Stimulated activated CD4-positive, alpha-beta T cell treated with anti-CD3 and anti-CD28 coated beads, TNF-alpha, amount 100 ng/mL, for 1 hour (primary cell): ENCODE measurements around the gene RILPL1.
"Not testable (repeated sequence)": the region's sequence is repeated elsewhere in the genome, so short reads cannot be mapped to it uniquely, and the experiment has no call there.

Experiments used
- DNase-seq, 3 donors: peaks; one replicate each; pipeline ENCODE4 v3.0.0-alpha.2; 2020; ENCODE audit warnings: low read depth in 3 of 3, low spot score in 1 of 3

The RILPL1 gene

DNA sequence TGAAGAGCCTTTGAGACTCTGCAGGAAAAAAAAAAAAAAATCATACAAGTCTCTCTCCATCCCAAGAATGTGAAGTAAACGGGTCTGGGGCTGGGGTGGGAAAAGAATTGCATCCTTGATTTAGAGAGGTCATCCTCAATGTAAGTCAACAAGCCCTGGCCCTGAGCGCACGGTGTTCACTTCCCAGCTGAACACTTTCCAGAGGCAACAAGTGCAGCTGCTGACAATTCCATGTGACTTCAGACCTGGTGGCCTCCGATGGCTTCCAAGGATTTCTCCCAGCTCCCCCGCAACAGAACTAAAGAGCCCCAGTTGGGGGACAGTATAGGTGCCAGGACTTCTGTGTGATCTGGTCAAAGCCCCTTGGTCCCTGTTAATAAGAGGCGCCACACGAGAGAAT is 2.4 kb downstream of the RILPL1 start:
- DNase-seq: no peak

DNA sequence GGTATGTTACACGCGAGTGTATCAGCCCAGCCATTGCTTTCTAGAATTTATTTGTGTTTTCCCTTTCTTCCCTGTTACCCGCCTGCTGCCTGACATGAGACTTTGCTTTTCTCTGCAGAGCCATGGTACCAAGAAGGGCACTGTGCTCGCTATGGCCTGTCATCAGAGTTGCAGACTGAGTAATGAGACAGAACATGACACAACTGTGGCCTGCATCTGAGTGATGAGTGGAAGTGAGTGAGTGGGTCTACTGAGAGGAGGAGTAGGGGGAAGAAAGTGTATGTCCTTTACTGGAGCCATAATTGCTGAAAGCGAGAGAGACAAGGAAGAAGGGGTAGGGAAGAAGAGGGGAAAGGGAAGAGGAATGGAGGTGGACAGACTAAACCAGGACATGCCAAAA is 2.9 kb downstream of the RILPL1 start:
- no peak for DNase-seq

DNA sequence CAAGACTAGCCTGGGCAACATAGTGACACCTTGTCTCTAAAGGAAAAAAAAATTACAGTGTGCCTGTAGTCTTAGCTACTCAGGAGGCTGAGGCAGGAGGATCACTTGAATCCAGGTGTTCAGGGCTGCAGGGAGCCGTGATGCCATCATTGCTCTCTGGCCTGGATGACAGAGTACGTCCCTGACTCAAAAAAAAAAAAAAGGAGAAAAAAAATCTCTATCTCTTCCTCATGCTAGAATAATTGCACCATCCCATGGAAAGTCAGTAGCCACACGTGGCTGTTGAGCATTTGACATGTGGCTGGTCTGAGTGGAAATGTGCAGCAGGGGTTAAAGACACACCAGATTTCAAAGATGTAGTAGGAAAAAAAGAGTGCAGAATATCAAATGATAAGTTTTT is 3.8 kb downstream of the RILPL1 start:
- no peak for DNase-seq

DNA sequence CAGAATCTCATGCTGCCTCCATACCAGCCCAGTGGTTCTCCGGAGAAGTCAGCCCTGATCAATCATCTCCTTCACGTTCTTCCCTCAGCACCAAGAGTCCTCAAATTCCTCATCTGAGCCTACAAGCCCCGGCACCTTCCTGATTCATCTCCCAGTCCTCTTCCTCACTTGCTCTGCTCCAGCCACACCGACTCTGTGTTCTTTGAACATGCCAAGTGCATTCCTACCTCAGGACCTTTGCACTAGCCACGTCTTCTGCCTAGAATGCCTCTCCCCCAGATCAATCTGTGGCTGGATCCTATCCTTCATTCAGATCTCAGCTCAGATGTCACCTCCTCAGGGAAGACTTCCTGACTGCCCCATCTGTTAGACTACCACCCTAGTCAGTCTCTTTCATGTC is 4.7 kb downstream of the RILPL1 start:
- no peak for DNase-seq

DNA sequence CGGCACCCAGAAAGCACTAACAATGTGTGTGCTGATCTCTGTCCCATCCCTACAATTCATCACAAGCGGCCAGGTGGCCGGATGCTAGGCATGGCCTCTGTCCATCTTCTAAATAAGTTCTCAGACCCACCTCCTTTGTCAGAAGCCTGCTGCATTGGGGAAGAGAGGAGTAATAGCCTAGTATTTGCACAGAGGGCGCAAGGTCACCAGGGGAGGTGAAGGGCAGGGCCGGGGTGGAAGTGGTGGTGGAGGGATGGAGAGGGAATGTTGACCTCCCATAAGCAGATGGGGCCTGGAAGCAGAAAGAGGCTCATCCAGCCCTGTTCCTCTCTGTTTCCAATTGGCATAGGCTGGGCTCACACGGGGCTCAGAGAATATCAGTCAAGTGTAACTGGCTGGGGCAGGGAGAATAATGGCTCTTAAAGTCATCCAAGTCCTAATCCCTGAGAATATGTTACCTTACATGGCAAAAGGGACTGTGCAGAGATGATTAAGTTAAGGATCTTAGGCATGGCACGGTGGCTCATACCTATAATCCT is 6.9 kb downstream of the RILPL1 start:
- no peak for DNase-seq

- DNase-seq: no peak
Measured at GRCh38 chr12:123524378-123524777, 9.1 kb downstream of the RILPL1 start.

- DNase-seq: no peak
Measured at GRCh38 chr12:123523518-123523917, 10.0 kb downstream of the RILPL1 start.

- no peak for DNase-seq
Measured at GRCh38 chr12:123522164-123522563, 11.4 kb downstream of the RILPL1 start.

DNA sequence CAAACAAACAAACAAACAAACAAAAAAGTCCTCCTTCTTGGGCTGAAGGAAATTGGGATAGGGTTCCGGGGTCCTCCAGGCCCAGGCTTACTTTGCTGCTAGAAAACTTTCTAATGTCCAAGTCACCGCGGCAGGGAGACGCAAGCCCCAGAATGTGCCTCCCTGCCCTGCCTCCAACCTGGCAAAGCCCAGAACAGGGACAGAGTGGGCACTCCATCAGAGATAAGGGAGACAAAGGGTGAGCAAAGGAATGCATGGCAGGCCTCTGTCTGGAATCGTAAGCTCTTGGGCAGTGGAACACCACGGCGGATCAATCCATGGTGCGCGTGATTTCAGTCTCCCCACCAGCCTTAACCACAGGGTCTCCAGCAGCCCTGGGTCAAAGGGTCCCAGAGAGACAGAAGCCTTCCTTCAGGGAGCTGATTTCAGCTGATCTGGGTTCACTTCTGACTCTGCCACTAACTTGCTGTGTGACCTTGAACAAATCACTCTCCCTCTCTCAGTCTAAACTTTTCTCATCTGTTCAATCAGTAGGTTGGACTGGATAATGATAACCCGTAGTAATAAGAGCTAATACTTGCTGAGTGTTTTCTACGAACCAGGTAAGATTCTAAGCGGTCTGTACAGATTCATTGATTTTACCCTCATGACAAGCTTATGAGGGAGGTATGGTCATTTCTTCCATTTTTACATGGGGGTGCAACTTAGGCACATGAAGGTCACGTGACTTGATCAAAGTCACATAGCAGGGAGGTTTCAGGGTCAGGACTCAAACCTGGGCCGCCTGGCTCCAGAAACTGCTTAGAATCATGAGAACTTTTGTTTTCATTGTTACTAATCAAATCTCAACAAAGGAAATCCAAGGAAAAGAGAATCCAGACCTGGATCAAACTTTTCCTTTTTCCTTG is 12.7 kb downstream of the RILPL1 start:
- no peak for DNase-seq

GRCh38 chr12:123519141-123520001 is 14.1 kb downstream of the RILPL1 start:
- DNase-seq: no peak

DNA sequence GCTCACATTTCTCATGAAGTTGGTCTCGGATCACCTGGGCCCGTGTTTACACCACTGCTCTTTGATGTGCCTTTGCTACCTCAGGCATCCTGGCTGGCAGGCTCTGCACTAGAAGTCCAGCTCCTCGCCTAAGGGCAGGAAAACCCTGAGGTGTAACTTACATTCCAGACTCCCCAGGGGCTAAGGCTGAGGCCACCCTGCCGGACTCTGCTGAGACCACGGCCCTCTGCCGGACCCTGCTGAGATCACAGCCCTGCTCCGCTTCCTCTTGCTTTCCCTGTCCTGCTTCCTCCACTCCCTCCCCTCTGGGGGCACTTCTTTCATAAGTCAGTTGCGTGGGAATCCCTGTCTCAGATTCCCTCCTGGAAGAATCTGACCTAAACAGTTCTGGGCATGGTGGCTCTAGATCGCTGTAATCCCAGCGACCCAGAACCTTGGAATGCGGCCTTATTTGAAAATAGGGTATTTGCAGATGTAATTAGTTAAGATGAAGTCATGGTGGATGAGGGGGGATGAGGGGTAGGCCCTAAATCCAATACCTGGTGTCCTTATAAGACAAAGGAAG is 17.2 kb downstream of the RILPL1 start:
- no peak for DNase-seq

GRCh38 chr12:123514582-123515221 is 18.8 kb downstream of the RILPL1 start:
- not testable (repeated sequence) for DNase-seq

- DNase-seq: no peak
Measured at GRCh38 chr12:123513805-123514204, 19.7 kb downstream of the RILPL1 start.

- no peak for DNase-seq
Measured at GRCh38 chr12:123512838-123513665, 20.5 kb downstream of the RILPL1 start.

DNA sequence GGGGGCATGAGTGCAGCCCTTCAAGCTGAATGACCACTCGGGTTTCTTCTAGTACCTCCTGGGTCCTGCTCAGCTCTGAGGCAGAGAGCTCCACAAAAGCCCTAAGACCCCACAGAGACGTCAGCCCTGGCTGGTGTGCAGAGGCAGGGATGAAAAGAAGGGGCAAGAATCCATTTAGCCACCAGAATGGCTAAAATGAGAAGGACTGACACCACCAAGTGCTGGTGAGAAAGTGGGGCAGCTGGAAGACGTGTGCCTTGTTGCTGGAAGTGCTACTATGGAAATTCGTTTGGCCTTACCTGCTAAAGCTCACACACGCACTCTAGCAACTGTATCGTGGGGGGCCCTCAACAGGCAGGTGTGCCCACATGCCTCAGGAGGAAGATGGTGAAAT is 26.7 kb downstream of the RILPL1 start:
- no peak for DNase-seq

GRCh38 chr12:123506059-123506842 is 27.3 kb downstream of the RILPL1 start:
- DNase-seq: no peak

- no peak for DNase-seq
Measured at GRCh38 chr12:123502163-123502704, 31.3 kb downstream of the RILPL1 start.

DNA sequence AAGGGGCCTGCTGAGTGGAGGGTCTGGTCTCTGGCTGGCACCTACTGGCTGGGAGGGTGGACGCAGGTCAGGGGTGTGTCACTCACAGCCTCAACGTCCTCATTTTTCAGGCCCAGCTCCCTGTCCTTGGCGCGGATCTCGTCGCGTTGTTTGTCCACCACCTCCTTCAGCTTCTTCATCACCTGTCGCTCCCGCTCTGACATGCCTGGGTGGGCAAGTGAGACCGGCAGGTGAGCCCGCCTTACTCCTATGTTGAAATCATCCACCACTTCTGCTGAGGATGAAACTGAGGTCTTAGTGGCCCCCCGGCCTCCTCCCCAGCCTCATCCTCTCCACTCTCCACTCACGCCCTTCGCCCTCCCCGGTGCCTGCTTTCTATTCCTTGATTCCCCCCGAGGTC is 34.2 kb downstream of the RILPL1 start:
- DNase-seq: no peak
